ENCODE results near the gene PCDHGB4.
"Not testable (repeated sequence)": the region's sequence is repeated elsewhere in the genome, so short reads cannot be mapped to it uniquely, and the experiment has no call there.

PCDHGB4 gene

GRCh38 chr5:141402553-141403243 lies 15.2 kb downstream of the PCDHGB4 start, which contains the start of gene PCDHGA9:
Gene PCDHGA9 (plus strand): TSS chr5:141402778. CDS start chr5:141402953, 175 bp downstream.
- DNase-seq, result no peak

DNA sequence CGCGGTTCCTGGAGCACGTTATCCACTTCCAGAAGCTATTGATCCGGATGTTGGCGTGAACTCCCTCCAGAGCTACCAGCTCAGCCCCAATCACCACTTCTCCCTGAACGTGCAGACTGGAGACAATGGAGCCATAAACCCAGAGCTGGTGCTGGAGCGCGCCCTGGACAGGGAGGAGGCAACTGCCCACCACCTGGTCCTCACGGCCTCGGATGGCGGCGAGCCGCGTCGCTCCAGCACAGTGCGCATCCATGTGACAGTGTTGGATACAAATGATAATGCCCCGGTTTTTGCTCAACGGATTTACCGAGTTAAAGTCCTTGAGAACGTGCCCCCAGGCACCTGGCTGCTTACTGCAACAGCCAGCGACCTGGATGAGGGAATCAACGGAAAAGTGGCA lies 15.9 kb downstream of the PCDHGB4 start:
- DNase-seq, result no peak

DNA sequence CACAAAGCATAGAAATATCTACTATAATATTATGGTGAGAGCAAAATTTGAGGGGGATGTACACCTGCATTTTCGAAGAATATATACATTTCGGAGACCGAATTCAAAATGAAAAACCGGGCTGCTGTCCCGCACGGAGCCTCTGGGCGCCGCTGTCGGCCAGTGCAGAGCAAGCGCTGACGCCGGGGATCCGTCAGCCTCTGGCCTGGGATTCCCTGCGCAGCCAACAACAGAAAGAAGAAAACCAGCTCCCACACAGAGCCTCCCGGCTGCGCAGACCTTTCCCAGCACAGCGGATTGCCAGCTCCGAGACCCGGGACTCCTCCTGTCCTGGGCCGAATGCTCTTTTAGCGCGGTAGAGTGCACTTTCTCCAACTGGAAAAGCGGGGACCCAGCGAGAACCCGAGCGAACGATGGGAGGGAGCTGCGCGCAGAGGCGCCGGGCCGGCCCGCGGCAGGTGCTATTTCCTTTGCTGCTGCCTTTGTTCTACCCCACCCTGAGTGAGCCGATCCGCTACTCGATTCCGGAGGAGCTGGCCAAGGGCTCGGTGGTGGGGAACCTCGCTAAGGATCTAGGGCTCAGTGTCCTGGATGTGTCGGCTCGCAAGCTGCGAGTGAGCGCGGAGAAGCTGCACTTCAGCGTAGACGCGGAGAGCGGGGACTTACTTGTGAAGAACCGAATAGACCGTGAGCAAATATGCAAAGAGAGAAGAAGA lies 20.4 kb downstream of the PCDHGB4 start, which contains the start of gene PCDHGB6:
Gene PCDHGB6 (plus strand): TSS at position 232 of the 716 bp plus-strand sequence. CDS start 182 bp downstream, at position 414.
- DNase-seq, result peak in 1 of 4 experiments; percentile 21

DNA sequence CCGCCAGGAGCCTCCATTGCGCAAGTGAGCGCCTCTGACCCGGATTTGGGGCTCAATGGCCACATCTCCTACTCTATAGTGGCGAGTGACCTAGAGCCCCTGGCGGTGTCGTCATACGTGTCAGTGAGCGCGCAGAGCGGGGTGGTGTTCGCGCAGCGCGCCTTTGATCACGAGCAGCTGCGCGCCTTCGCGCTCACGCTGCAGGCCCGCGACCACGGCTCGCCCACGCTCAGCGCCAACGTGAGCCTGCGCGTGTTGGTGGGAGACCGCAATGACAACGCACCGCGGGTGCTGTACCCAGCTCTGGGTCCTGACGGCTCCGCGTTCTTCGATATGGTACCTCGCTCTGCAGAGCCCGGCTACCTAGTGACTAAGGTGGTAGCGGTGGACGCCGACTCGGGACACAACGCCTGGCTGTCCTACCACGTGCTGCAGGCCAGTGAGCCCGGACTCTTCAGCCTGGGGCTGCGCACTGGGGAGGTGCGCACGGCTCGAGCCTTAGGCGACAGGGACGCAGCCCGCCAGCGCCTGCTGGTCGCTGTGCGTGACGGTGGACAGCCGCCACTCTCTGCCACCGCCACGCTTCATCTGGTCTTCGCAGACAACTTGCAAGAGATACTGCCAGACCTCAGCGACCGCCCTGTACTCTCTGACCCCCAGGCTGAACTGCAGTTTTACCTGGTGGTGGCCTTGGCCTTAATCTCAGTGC lies 22.3 kb downstream of the PCDHGB4 start:
- no peak for DNase-seq

- DNase-seq, result no peak
Measured at GRCh38 chr5:141411575-141411974, 24.1 kb downstream of the PCDHGB4 start.

GRCh38 chr5:141412854-141413539 lies 25.5 kb downstream of the PCDHGB4 start, which contains the start of gene PCDHGA10:
Gene PCDHGA10 (plus strand): TSS chr5:141412987. CDS start chr5:141413176, 189 bp downstream.
- DNase-seq, result peak in 1 of 4 experiments; percentile 35

- no peak for DNase-seq
Measured at GRCh38 chr5:141413540-141414069, 26.1 kb downstream of the PCDHGB4 start.

DNA sequence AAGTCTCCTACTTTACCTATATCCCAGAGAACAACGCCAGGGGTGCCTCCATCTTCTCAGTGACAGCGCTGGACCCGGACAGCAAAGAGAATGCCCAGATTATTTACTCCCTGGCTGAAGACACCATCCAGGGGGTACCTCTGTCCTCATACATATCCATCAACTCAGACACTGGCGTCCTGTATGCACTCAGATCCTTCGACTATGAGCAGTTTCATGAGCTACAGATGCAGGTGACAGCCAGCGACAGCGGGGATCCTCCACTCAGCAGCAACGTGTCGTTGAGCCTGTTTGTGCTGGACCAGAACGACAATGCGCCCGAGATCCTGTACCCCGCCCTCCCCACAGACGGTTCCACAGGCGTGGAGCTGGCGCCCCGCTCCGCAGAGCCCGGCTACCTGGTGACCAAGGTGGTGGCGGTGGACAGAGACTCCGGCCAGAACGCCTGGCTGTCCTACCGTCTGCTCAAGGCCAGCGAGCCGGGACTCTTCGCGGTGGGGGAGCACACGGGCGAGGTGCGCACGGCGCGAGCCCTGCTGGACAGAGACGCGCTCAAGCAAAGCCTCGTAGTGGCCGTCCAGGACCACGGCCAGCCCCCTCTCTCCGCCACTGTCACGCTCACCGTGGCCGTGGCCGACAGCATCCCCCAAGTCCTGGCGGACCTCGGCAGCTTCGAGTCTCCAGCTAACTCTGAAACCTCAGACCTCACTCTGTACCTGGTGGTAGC lies 27.2 kb downstream of the PCDHGB4 start:
- DNase-seq, result not testable (repeated sequence)

GRCh38 chr5:141415275-141415618 lies 27.7 kb downstream of the PCDHGB4 start:
- not testable (repeated sequence) for DNase-seq

GRCh38 chr5:141417494-141418172 lies 30.1 kb downstream of the PCDHGB4 start, which contains the start of gene PCDHGB7:
Gene PCDHGB7 (plus strand): TSS chr5:141417677. CDS start chr5:141417860, 183 bp downstream.
- not testable (repeated sequence) for DNase-seq

DNA sequence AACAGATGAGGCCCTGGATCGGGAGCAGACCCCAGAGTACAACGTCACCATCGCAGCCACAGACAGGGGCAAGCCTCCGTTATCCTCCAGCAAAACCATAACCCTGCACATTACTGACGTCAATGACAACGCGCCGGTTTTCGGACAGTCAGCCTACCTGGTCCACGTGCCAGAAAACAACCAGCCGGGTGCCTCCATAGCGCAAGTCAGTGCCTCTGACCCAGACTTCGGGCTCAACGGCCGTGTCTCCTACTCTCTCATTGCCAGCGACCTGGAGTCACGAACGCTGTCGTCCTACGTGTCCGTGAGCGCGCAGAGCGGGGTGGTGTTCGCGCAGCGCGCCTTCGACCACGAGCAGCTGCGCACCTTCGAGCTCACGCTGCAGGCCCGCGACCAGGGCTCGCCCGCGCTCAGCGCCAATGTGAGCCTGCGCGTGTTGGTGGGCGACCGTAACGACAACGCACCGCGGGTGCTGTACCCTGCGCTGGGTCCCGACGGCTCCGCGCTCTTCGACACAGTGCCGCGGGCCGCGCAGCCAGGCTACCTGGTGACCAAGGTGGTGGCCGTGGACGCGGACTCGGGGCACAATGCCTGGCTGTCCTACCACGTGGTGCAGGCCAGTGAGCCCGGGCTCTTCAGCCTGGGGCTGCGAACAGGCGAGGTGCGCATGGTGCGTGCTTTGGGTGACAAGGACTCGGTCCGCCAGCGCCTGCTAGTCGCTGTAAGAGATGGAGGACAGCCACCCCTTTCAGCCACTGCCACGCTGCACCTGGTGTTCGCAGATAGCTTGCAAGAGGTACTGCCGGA lies 31.8 kb downstream of the PCDHGB4 start:
- no peak for DNase-seq

DNA sequence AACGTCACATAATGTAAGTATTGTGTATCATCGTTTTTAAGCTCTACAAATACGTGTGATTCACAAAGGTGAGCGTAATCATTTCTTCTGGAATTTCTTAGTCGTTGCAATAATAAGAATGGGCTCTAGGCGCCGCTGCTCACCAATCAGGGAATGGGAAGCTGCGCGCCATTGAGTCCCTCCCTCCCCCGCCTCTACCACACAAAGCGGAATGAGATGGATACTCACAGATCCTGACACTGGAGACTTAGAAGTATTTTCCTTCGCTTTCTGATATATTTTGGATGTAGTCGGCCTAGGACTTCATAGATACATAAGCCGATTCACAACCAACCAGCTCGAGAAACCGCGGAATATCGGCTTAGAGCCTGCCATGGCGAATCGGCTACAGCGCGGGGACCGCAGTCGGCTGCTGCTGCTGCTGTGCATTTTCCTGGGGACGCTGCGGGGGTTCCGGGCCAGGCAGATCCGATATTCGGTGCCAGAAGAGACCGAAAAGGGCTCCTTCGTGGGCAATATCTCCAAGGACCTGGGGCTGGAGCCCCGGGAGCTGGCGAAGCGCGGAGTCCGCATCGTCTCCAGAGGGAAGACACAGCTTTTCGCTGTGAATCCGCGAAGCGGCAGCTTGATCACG lies 33.5 kb downstream of the PCDHGB4 start, which contains the start of gene PCDHGA11:
Gene PCDHGA11 (plus strand): TSS at position 197 of the 634 bp plus-strand sequence. CDS start 177 bp downstream, at position 374.
- DNase-seq, result no peak

- no peak for DNase-seq
Measured at GRCh38 chr5:141421489-141421855, 34.0 kb downstream of the PCDHGB4 start.

- DNase-seq, result no peak
Measured at GRCh38 chr5:141422742-141423291, 35.3 kb downstream of the PCDHGB4 start.

DNA sequence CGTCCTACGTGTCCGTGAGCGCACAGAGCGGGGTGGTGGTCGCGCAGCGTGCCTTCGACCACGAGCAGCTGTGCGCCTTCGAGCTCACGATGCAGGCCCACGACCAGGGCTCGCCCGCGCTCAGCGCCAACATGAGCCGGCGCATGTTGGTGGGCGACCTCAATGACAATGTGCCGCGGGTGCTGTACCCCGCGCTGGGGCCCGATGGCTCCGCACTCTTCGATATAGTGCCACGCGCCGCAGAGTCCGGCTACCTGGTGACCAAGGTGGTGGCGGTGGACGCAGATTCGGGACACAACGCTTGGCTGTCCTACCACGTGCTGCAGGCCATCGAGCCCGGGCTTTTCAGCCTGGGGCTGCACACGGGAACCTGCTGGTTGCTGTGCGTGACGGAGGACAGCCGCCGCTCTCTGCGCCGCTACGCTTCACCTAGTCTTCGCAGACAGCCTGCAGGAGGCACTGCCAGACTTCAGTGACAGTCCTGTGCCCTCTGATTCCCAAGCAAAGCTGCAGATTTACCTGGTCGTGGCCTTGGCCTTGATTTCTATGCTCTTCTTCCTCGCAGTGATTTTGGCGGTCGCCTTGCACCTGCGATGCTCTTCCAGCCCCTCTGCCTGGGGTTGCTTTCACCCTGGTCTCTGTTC lies 40.4 kb downstream of the PCDHGB4 start:
- no peak for DNase-seq

GRCh38 chr5:141430332-141431113 lies 43.0 kb downstream of the PCDHGB4 start, which contains the start of gene PCDHGA12:
Gene PCDHGA12 (plus strand): TSS chr5:141430507. CDS start chr5:141430760, 253 bp downstream.
- DNase-seq, result no peak

DNA sequence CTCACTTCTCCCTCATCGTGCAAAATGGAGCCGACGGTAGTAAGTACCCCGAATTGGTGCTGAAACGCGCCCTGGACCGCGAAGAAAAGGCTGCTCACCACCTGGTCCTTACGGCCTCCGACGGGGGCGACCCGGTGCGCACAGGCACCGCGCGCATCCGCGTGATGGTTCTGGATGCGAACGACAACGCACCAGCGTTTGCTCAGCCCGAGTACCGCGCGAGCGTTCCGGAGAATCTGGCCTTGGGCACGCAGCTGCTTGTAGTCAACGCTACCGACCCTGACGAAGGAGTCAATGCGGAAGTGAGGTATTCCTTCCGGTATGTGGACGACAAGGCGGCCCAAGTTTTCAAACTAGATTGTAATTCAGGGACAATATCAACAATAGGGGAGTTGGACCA lies 43.8 kb downstream of the PCDHGB4 start:
- DNase-seq, result no peak

- DNase-seq, result not testable (repeated sequence)
Measured at GRCh38 chr5:141432308-141432707, 44.8 kb downstream of the PCDHGB4 start.

Measured in activated naive CD4-positive, alpha-beta T cell (primary cell).